SH-SY5Y (cell line): Measurements from ENCODE around the gene PADI1.

Source experiments
- GATA2 ChIP-seq: IDR thresholded peaks from 2 replicates; pipeline ENCODE4 v1.6.1; 2011; ENCODE audit warnings: mild to moderate bottlenecking, low read depth, low read length
- GATA3 ChIP-seq: IDR thresholded peaks from 2 replicates; pipeline ENCODE4 v1.6.1; 2011; ENCODE audit warnings: low read depth, mild to moderate bottlenecking, low read length, moderate library complexity

PADI1 gene

GRCh38 chr1:17265950-17266349, 61.0 kb downstream of the PADI1 start:
- TF ChIP-seq GATA2 (no peak), GATA3 (no peak)

- no peak for TF ChIP-seq GATA2
- TF ChIP-seq GATA3 = no peak
Observed at GRCh38 chr1:17270891-17271765, 66.2 kb downstream of the PADI1 start.

DNA sequence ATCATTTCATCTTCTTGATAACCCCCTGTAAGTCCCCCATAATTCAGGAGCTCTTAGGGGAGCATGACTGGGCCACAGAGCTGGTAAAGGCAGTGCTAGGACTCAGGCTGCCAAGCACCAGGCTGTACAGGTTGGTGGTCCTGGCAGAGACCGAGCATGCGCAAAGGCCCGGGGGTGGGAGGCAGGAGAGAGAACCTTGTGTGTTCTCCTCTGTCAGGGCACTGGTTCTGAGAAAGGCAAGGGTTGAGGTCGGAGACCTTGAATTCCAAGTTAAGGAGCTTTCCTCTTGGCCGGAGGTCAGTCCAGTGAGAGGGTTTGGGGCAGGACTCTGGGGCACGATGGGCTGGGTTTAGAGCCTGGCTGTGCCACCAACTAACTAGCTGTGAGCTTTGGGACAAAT, 67.1 kb downstream of the PADI1 start:
- TF ChIP-seq GATA3 = no peak
- no peak for TF ChIP-seq GATA2

- TF ChIP-seq GATA3 (no peak), GATA2 (no peak)
Observed at GRCh38 chr1:17272646-17273045, 67.7 kb downstream of the PADI1 start.

DNA sequence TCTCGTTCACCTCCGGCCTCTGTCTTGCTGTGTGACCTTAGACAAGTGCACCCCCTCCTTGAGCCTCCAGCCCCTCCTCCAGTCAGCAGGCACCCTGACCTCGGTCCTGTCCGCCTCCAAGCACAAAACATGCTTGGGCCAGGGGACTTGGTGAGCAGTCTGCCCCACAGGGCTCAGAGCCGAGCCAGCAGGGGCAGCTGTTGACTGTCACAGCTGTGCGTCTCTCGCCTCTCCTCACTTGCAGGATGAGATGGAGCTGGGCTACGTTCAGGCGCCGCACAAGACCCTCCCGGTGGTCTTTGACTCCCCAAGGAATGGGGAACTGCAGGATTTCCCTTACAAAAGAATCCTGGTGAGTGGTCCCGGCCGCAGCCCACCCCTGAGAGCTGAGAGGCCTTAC, 68.2 kb downstream of the PADI1 start:
- no peak for TF ChIP-seq GATA3
- TF ChIP-seq GATA2 = no peak

- TF ChIP-seq GATA3 = no peak
- TF ChIP-seq GATA2 = no peak
Observed at GRCh38 chr1:17274186-17275170, 69.5 kb downstream of the PADI1 start.

GRCh38 chr1:17276568-17276967, 71.6 kb downstream of the PADI1 start:
- TF ChIP-seq GATA3 (no peak), GATA2 (no peak)

- TF ChIP-seq GATA3 (no peak), GATA2 (no peak)
Observed at GRCh38 chr1:17277511-17278159, 72.7 kb downstream of the PADI1 start.

- TF ChIP-seq GATA3 (no peak), GATA2 (no peak)
Observed at GRCh38 chr1:17278996-17279830, 74.3 kb downstream of the PADI1 start.

DNA sequence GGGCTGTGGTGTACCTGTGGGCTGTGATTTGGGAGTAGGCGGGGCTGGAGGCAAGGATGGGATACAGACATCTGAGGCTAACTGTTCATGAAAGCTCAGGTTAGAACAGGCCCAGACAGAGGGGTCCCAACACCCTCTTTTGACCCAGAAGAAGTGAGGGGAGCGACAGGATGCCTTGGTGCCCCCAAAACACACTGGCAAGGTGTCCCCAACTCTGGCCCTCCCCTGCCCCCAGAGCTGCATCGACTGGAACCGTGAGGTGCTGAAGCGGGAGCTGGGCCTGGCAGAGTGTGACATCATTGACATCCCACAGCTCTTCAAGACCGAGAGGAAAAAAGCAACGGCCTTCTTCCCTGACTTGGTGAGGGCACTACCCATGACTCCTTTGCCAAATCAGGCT, 75.5 kb downstream of the PADI1 start:
- TF ChIP-seq GATA2 (no peak), GATA3 (no peak)

DNA sequence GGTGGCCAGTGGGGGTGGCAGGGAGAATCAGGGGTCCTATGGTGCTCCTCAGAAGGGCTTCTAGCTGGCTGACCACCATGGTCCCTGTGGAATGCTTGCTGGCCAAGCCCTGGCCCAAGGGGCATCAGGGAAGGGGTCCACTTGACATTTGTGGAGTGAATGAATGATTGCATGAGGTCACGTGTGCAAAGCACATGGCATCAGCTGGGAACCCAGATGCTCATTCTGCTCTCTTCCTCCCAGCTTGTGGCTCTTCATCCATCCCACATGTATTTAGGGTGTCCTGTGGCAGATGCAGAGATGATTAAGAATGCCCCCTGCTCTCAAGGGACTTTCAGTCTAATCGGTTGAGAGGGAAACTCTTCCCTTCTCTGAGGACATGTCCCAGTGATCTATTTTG, 76.0 kb downstream of the PADI1 start:
- TF ChIP-seq GATA3 (no peak), GATA2 (no peak)

- no peak for TF ChIP-seq GATA3
- no peak for TF ChIP-seq GATA2
Observed at GRCh38 chr1:17281775-17282181, 76.8 kb downstream of the PADI1 start.

GRCh38 chr1:17282836-17283235, 77.9 kb downstream of the PADI1 start:
- TF ChIP-seq GATA2 = no peak
- TF ChIP-seq GATA3 = no peak

GRCh38 chr1:17286646-17287045, 81.7 kb downstream of the PADI1 start:
- TF ChIP-seq GATA3 = no peak
- TF ChIP-seq GATA2 = no peak

GRCh38 chr1:17287130-17287776, 82.3 kb downstream of the PADI1 start:
- TF ChIP-seq GATA2 (no peak), GATA3 (no peak)
